Endothelial cell of umbilical vein (primary cell): ENCODE results near the gene RUNX2.

Experiments
- CTCF ChIP-seq, 2 donors: IDR thresholded peaks; 1 replicate in 1 of 2; 2 replicates in 1 of 2; pipeline ENCODE4 v1.5.1; 2011; ENCODE audit warnings: low read length in 2 of 2, mild to moderate bottlenecking in 2 of 2, moderate library complexity in 2 of 2, control low read depth in 1 of 2, inconsistent platforms in 1 of 2, low read depth in 1 of 2; ENCODE audit not compliant: insufficient read depth in 1 of 2; ENCODE audit errors: extremely low read depth in 1 of 2
- EZH2 ChIP-seq: IDR thresholded peaks from 2 replicates; pipeline ENCODE4 v1.6.1; 2012; ENCODE audit warnings: borderline replicate concordance, low read depth, mild to moderate bottlenecking, moderate library complexity, low read length, inconsistent platforms; ENCODE audit not compliant: severe bottlenecking
- FOS ChIP-seq: IDR thresholded peaks from 2 replicates; pipeline ENCODE4 v1.6.1; 2011; ENCODE audit warnings: mild to moderate bottlenecking, low read length, moderate library complexity, borderline replicate concordance; ENCODE audit not compliant: insufficient read depth
- GATA2 ChIP-seq: IDR thresholded peaks from 2 replicates; pipeline ENCODE4 v1.7.0; 2011; ENCODE audit warnings: low read depth, mild to moderate bottlenecking, moderate library complexity, mixed read lengths, low read length; ENCODE audit not compliant: insufficient read length, insufficient read depth
- JUN ChIP-seq: IDR thresholded peaks from 2 replicates; pipeline ENCODE4 v1.6.1; 2011; ENCODE audit warnings: borderline replicate concordance, low read depth; ENCODE audit not compliant: insufficient read length, insufficient read depth
- MAX ChIP-seq: IDR thresholded peaks from 2 replicates; pipeline ENCODE4 v1.6.1; 2011; ENCODE audit not compliant: insufficient read depth, insufficient read length
- MYC ChIP-seq: IDR thresholded peaks from one replicate; pipeline ENCODE4 v1.6.1; 2011; ENCODE audit warnings: mild to moderate bottlenecking, low read depth, low read length
- POLR2A ChIP-seq: IDR thresholded peaks from 2 replicates; pipeline ENCODE4 v1.6.1; 2012; ENCODE audit warnings: low read depth, mild to moderate bottlenecking, control low read depth, low read length
- POLR2AphosphoS5 ChIP-seq: IDR thresholded peaks from 2 replicates; pipeline ENCODE4 v1.6.1; 2012; ENCODE audit warnings: low read depth, mild to moderate bottlenecking, control low read depth, low read length, moderate library complexity; ENCODE audit not compliant: insufficient read depth

GRCh38 chr6:45378334-45378926 lies 50.3 kb downstream of the RUNX2 start:
- TF ChIP-seq CTCF (IDR thresholded peaks at IDR 0.05; ENCODE audit: extremely low read depth in 1 of 2, insufficient read depth in 1 of 2, low read depth in 1 of 2, low read length in 2 of 2) (no peak), EZH2 (no peak), POLR2A (no peak), MAX (no peak), MYC (no peak), POLR2AphosphoS5 (no peak), GATA2 (no peak), JUN (no peak), FOS (no peak)
